Measurements from ENCODE around the gene PCSK2.

GRCh38 chr20:17480696-17481095 lies 253.9 kb downstream of the PCSK2 start:
- no peak for TF ChIP-seq CTCF (IDR thresholded peaks at IDR 0.05 in 8 of 11, conservative IDR thresholded peaks at IDR 0.05 in 3 of 11)
- TF ChIP-seq POLR2A (IDR thresholded peaks at IDR 0.05) = no peak

Measured in spleen (tissue), 7 donors.